ENCODE measurements around the gene PHKG1.

DNA sequence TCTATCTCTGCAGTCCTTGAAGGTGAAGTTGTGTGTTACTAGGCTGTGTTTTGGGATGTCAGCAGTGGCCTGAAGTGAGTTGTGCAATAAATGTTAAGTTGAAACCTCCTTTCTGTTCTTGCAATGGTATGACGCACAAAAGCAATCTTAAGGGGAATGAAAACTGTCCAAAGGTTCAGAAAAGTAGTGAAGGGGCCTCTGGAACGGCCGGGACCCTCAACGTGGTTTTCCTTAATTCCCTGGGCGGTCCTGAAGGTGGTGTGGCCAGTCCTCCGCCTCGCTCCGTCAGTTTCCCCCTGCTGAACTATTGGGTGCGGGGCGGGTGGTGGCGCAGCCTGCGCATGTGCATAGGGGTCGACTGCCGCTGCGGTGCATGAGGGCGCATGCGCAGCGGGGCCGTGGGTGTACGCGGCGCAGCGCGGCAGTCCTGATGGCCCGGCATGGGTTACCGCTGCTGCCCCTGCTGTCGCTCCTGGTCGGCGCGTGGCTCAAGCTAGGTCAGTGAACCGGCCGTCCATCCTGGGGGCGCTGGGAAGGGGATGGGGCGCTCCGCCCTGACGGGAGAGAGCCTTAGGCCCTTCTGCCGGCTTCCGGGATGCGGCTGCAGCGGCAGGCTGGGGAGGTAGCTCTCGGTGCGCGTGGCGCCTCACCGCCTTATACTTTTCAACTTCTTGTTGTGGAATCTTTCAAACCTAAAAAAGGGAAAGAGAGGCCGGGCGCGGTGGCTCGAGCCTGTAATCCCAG is 28.7 kb downstream of the PHKG1 start, which contains the start of gene SUMF2:
- TF ChIP-seq POLR2A (IDR thresholded peaks at IDR 0.05; ENCODE audit: low read depth, low read length), result peak; percentile 96
- TF ChIP-seq TAF1 (IDR thresholded peaks at IDR 0.05; ENCODE audit: borderline replicate concordance, low read depth, low read length), result no peak
